Mesothelial cell of epicardium (in vitro differentiated cells): ENCODE results near the gene PTP4A2. TPM values are rescaled to one million over a fixed set of nuclear protein-coding genes. Genes with fewer than 3 reads are reported as not detected.
"Not testable (repeated sequence)": the region's sequence is repeated elsewhere in the genome, so short reads cannot be mapped to it uniquely, and the experiment has no call there.

ENCODE experiments used
- DNase-seq, 2 experiments: peaks; one replicate each; pipeline ENCODE4 v3.0.0; 2021; ENCODE audit warnings: low spot score in 2 of 2; ENCODE audit not compliant: unreplicated experiment in 2 of 2
- H3K27ac Mint-ChIP-seq: 2 replicates; pipeline ENCODE4 v1.8.0; 2021; ENCODE audit warnings: mixed read lengths
- H3K27me3 Mint-ChIP-seq: 2 replicates; pipeline ENCODE4 v1.8.0; 2021; ENCODE audit warnings: low read depth, mixed read lengths
- H3K36me3 Mint-ChIP-seq: 2 replicates; pipeline ENCODE4 v1.8.0; 2021; ENCODE audit warnings: mixed read lengths
- H3K4me1 Mint-ChIP-seq: 2 replicates; pipeline ENCODE4 v1.8.0; 2021; ENCODE audit warnings: mixed read lengths
- H3K4me3 Mint-ChIP-seq: 2 replicates; pipeline ENCODE4 v1.8.0; 2021; ENCODE audit warnings: mild to moderate bottlenecking, moderate library complexity, mixed read lengths
- H3K9me3 Mint-ChIP-seq: 2 replicates; pipeline ENCODE4 v1.8.0; 2021; ENCODE audit warnings: mixed read lengths
- CTCF ChIP-seq: fragments of 200-600 bp; sonication (generic); IDR thresholded peaks from one replicate; pipeline ENCODE4 v1.5.0; 2021; ENCODE audit warnings: antibody characterized with exemption; ENCODE audit not compliant: unreplicated experiment
- total RNA-seq: library from RNA; stranded (reverse); gene quantifications from 3 replicates; pipeline ENCODE4 v1.2.1, GENCODE V29; 2021

The PTP4A2 gene
- total RNA-seq, 1 donor from 2014 or later, result 182 TPM

GRCh38 chr1:31900790-31901189, 37.4 kb downstream of the PTP4A2 start:
- H3K27ac Mint-ChIP-seq, result no peak overlapping the region
- TF ChIP-seq CTCF, result no peak
- H3K4me1 Mint-ChIP-seq, result peaks cover 17% of the 10 kb centered on the region
- H3K27me3 Mint-ChIP-seq, result no peaks in the 10 kb centered on the region
- H3K4me3 Mint-ChIP-seq, result no peak overlapping the region
- peaks cover 11% of the 10 kb centered on the region for H3K36me3 Mint-ChIP-seq
- peaks cover 5% of the 10 kb centered on the region for H3K9me3 Mint-ChIP-seq
- no peak for DNase-seq

GRCh38 chr1:31897526-31898100, 40.6 kb downstream of the PTP4A2 start:
- Mint-ChIP-seq H3K4me1 (peaks cover 17% of the 10 kb centered on the region), H3K27ac (peak overlapping the region; percentile 63), H3K36me3 (peaks cover 5% of the 10 kb centered on the region), H3K27me3 (no peaks in the 10 kb centered on the region), H3K4me3 (no peak overlapping the region), H3K9me3 (peaks cover 17% of the 10 kb centered on the region)
- no peak for TF ChIP-seq CTCF
- DNase-seq, result no peak

GRCh38 chr1:31895474-31896198, 42.5 kb downstream of the PTP4A2 start:
- not testable (repeated sequence) for H3K27me3 Mint-ChIP-seq, H3K4me3 Mint-ChIP-seq

GRCh38 chr1:31891280-31891679, 46.9 kb downstream of the PTP4A2 start:
- DNase-seq, result no peak
- no peaks in the 10 kb centered on the region for H3K27me3 Mint-ChIP-seq
- H3K9me3 Mint-ChIP-seq, result peaks cover 12% of the 10 kb centered on the region
- peaks cover 5% of the 10 kb centered on the region for H3K36me3 Mint-ChIP-seq
- H3K4me1 Mint-ChIP-seq, result no peaks in the 10 kb centered on the region
- no peak for TF ChIP-seq CTCF
- H3K27ac Mint-ChIP-seq, result no peak overlapping the region
- no peak overlapping the region for H3K4me3 Mint-ChIP-seq

More at GRCh38 chr1:31895474-31896198, 42.5 kb downstream of the PTP4A2 start:
- not testable (repeated sequence) for H3K27ac Mint-ChIP-seq, DNase-seq, H3K36me3 Mint-ChIP-seq
- H3K4me1 Mint-ChIP-seq, result peaks cover 17% of the 10 kb centered on the region
- H3K9me3 Mint-ChIP-seq, result peaks cover 12% of the 10 kb centered on the region

- no peaks in the 10 kb centered on the region for H3K9me3 Mint-ChIP-seq
- H3K27me3 Mint-ChIP-seq, result no peaks in the 10 kb centered on the region
- H3K27ac Mint-ChIP-seq, result no peak overlapping the region
- DNase-seq, result no peak
- H3K4me3 Mint-ChIP-seq, result no peak overlapping the region
- no peaks in the 10 kb centered on the region for H3K36me3 Mint-ChIP-seq
- TF ChIP-seq CTCF, result no peak
- no peaks in the 10 kb centered on the region for H3K4me1 Mint-ChIP-seq
Observed at GRCh38 chr1:31888291-31888690, 49.9 kb downstream of the PTP4A2 start.

GRCh38 chr1:31886866-31887265, 51.3 kb downstream of the PTP4A2 start:
- no peaks in the 10 kb centered on the region for H3K36me3 Mint-ChIP-seq
- no peaks in the 10 kb centered on the region for H3K9me3 Mint-ChIP-seq
- no peak for DNase-seq
- H3K4me3 Mint-ChIP-seq, result no peak overlapping the region
- no peak for TF ChIP-seq CTCF
- H3K4me1 Mint-ChIP-seq, result no peaks in the 10 kb centered on the region
- no peaks in the 10 kb centered on the region for H3K27me3 Mint-ChIP-seq
- H3K27ac Mint-ChIP-seq, result peak overlapping the region; percentile 3
